HepG2 (cell line): ENCODE data around the gene C1orf21. TPM values are rescaled to one million over a fixed set of nuclear protein-coding genes. Genes with fewer than 3 reads are reported as not detected.

ENCODE experiments used
- ATAC-seq: fragments of 200-7000 bp; cut with Tn5 transposase; 3 replicates; pipeline ENCODE4 v1.9.1; 2020; ENCODE audit warnings: mild to moderate bottlenecking, moderate library complexity
- BruUV-seq: library from RNA; stranded (reverse); fragments of 400-500 nt; replicated peaks from 2 replicates; lab custom pipeline; 2021; lab: Mats Ljungman, UMichigan
- CTCF ChIA-PET: fragments of 300-600 bp; formaldehyde crosslinking; extraction: SDS; loops from one replicate; lab custom pipeline; 2021; ENCODE audit warnings: low total read pairs, inconsistent platforms, low intra/inter-chr PET ratio; lab: Yijun Ruan, JAX
- POLR2A ChIA-PET: fragments of 350-600 bp; sonication (Branson Sonifier 250); formaldehyde crosslinking; loops from one replicate; lab custom pipeline; 2020; ENCODE audit warnings: antibody characterized with exemption, inconsistent platforms; lab: Yijun Ruan, JAX
- DNase-seq: peaks from one replicate; pipeline ENCODE4 v3.0.0-alpha.2; 2015; ENCODE audit warnings: low spot score
- FAIRE-seq: peaks from 3 replicates; lab custom pipeline; 2011; peaks lifted over from hg19 to GRCh38; lab: Jason Lieb, UNC
- H2AFZ ChIP-seq: one replicate; pipeline ENCODE4 v1.6.1; 2011; ENCODE audit warnings: low read length, inconsistent platforms
- H3K27ac ChIP-seq: fragments of 300-600 bp; 3 replicates; pipeline ENCODE4 v1.8.0; 2011; ENCODE audit warnings: mixed run types, mild to moderate bottlenecking, mixed read lengths, low read length, inconsistent platforms; ENCODE audit not compliant: insufficient read depth; ENCODE audit errors: extremely low read length
- H3K27me3 ChIP-seq, 2 experiments: fragments of 200-600 bp in 1 of 2; 2 replicates in 1 of 2; 3 replicates in 1 of 2; pipeline versions ENCODE4 v1.6.0 to v1.8.0; 2011; ENCODE audit warnings: low read length in 2 of 2, mild to moderate bottlenecking in 2 of 2, moderate library complexity in 2 of 2, inconsistent platforms in 1 of 2; ENCODE audit not compliant: insufficient read depth in 2 of 2, control insufficient read depth in 1 of 2
- H3K36me3 ChIP-seq, 2 experiments: fragments of 200-600 bp in 1 of 2; replicated peaks in 1 of 2; 2 replicates in 1 of 2; 3 replicates in 1 of 2; pipeline versions ENCODE4 v1.5.1 to v1.8.0; 2011; ENCODE audit warnings: low read length in 2 of 2, inconsistent platforms in 1 of 2; ENCODE audit not compliant: insufficient read depth in 2 of 2, control insufficient read depth in 1 of 2
- H3K4me1 ChIP-seq: 2 replicates; pipeline ENCODE4 v1.5.1; 2012; ENCODE audit warnings: low read length, inconsistent platforms; ENCODE audit not compliant: insufficient read depth
- H3K4me2 ChIP-seq: 2 replicates; pipeline ENCODE4 v1.6.0; 2011; ENCODE audit warnings: low read depth, low read length, inconsistent platforms
- H3K4me3 ChIP-seq, 3 experiments: fragments of 200-600 bp in 1 of 3; sonication (generic), shearing (Covaris generic) in 1 of 3; replicated peaks in 1 of 3; 2 replicates each; pipeline ENCODE4 v1.5.1; 2011 to 2016; ENCODE audit warnings: low read length in 3 of 3, inconsistent platforms in 2 of 3, low read depth in 2 of 3, mild to moderate bottlenecking in 2 of 3, control low read depth in 1 of 3, mixed read lengths in 1 of 3; ENCODE audit not compliant: insufficient read depth in 1 of 3
- H3K79me2 ChIP-seq: one replicate; pipeline ENCODE4 v1.6.1; 2011; ENCODE audit warnings: low read length, inconsistent platforms; ENCODE audit not compliant: insufficient read depth
- H3K9ac ChIP-seq: 2 replicates; pipeline ENCODE4 v1.6.0; 2011; ENCODE audit warnings: mild to moderate bottlenecking, low read depth, low read length, inconsistent platforms; ENCODE audit not compliant: insufficient read depth
- H3K9me3 ChIP-seq: 2 replicates; pipeline ENCODE4 v1.5.1; 2012; ENCODE audit warnings: mild to moderate bottlenecking, low read length
- H4K20me1 ChIP-seq: 2 replicates; pipeline ENCODE4 v1.6.0; 2011; ENCODE audit warnings: inconsistent platforms, mild to moderate bottlenecking, low read length, moderate library complexity; ENCODE audit not compliant: insufficient read depth
- ATRX ChIP-seq: sonication (generic); formaldehyde crosslinking; IDR thresholded peaks from 2 replicates; pipeline ENCODE4 v1.4.0; 2020; ENCODE audit warnings: missing genetic modification reagents, borderline replicate concordance
- CHD4 ChIP-seq: fragments of 200-600 bp; sonication (generic); IDR thresholded peaks from 2 replicates; pipeline ENCODE4 v1.7.0; 2017; ENCODE audit warnings: mild to moderate bottlenecking, low read length, borderline replicate concordance
- FOXP4 ChIP-seq: sonication (generic); formaldehyde crosslinking; IDR thresholded peaks from 2 replicates; pipeline ENCODE4 v1.4.0; 2020; ENCODE audit warnings: missing genetic modification reagents
- GRHL1 ChIP-seq: sonication (generic); formaldehyde crosslinking; conservative IDR thresholded peaks from 2 replicates; pipeline ENCODE4 v1.8.0; 2022; ENCODE audit warnings: missing genetic modification reagents
- GZF1 ChIP-seq: sonication (generic); formaldehyde crosslinking; IDR thresholded peaks from 2 replicates; pipeline ENCODE4 v1.5.1; 2020; ENCODE audit warnings: mild to moderate bottlenecking, missing genetic modification reagents
- HMG20B ChIP-seq: conservative IDR thresholded peaks from 2 replicates; pipeline ENCODE4 v1.6.1; 2016; ENCODE audit warnings: missing genetic modification reagents, missing compliant biosample characterization
- JARID2 ChIP-seq: sonication (generic); formaldehyde crosslinking; IDR thresholded peaks from 2 replicates; pipeline ENCODE4 v1.8.1; 2023; ENCODE audit warnings: missing genetic modification reagents, inconsistent platforms; ENCODE audit not compliant: insufficient replicate concordance
- KLF12 ChIP-seq: sonication (generic); formaldehyde crosslinking; IDR thresholded peaks from 2 replicates; pipeline ENCODE4 v1.4.0; 2020; ENCODE audit warnings: missing genetic modification reagents, borderline replicate concordance
- KLF6 ChIP-seq: IDR thresholded peaks from 2 replicates; pipeline ENCODE4 v1.8.0; 2016; ENCODE audit warnings: missing biosample characterization, missing genetic modification reagents
- NBN ChIP-seq: fragments of 450-650 bp; conservative IDR thresholded peaks from 2 replicates; pipeline ENCODE4 v1.6.1; 2017
- SALL2 ChIP-seq: sonication (generic); formaldehyde crosslinking; IDR thresholded peaks from 2 replicates; pipeline ENCODE4 v1.8.1; 2023; ENCODE audit warnings: mild to moderate bottlenecking, missing genetic modification reagents, inconsistent platforms
- SP1 ChIP-seq, 2 experiments: fragments of 450-650 bp in 1 of 2; sonication (generic) in 1 of 2; formaldehyde crosslinking in 1 of 2; IDR thresholded peaks; 2 replicates each; pipeline versions ENCODE4 v1.4.0 to v1.6.1; 2016 to 2020; ENCODE audit warnings: missing genetic modification reagents in 1 of 2
- TCF7 ChIP-seq: sonication (generic); IDR thresholded peaks from 2 replicates; pipeline ENCODE4 v1.6.1; 2016; ENCODE audit warnings: antibody characterized with exemption, low read depth
- TSC22D2 ChIP-seq: sonication (generic); formaldehyde crosslinking; IDR thresholded peaks from 2 replicates; pipeline ENCODE4 v1.5.1; 2020; ENCODE audit warnings: missing genetic modification reagents, mild to moderate bottlenecking, borderline replicate concordance
- ZNF800 ChIP-seq: sonication (generic); formaldehyde crosslinking; IDR thresholded peaks from 2 replicates; pipeline ENCODE4 v1.4.0; 2020; ENCODE audit warnings: missing genetic modification reagents
- WGBS: methylation state at CpG from one replicate; pipeline ENCODE4 v1.1.6; 2017; ENCODE audit warnings: low lambda C conversion rate; 5-methylcytosine and 5-hydroxymethylcytosine counted together
- in situ Hi-C: cut with HindIII; loops from 2 replicates; pipeline ENCODE4 v1.10.0; 2017; ENCODE audit warnings: low pct_unique_long_range_greater_than_20kb; ENCODE audit not compliant: extremely low pct_ligation_motif_present
- intact Hi-C: fragments of 100-400 bp; cut with micrococcal nuclease; formaldehyde crosslinking; loops from one replicate; pipeline ENCODE4 v1.10.0; 2022; ENCODE audit not compliant: unreplicated experiment
- polyA plus RNA-seq, 8 experiments: library from polyadenylated mRNA; depleted of rRNA in 3 of 8; stranded (reverse) in 7 of 8; unstranded in 1 of 8; fragments of >200 nt; fragmentation: Illumina TruSeq in 4 of 8; extraction: Trizol in 4 of 8; gene quantifications; 2 replicates each; pipeline versions ENCODE4 v1.2.1 to v1.2.3, GENCODE V29; 2011 to 2016; ENCODE audit warnings: low read depth in 4 of 8, missing spikeins in 1 of 8, mixed read lengths in 1 of 8; ENCODE audit not compliant: insufficient read depth in 1 of 8
- total RNA-seq, 5 experiments: library from RNA; depleted of rRNA; stranded (reverse); fragments of >200 nt; fragmentation: Illumina TruSeq; extraction: Trizol; gene quantifications; 2 replicates each; pipeline ENCODE4 v1.2.3, GENCODE V29; 2016; ENCODE audit warnings: low read depth in 1 of 5
- TF ChIP-seq, protein P1 (sequence below): sonication (generic); formaldehyde crosslinking; IDR thresholded peaks from 2 replicates; pipeline ENCODE4 v1.4.0; 2020; ENCODE audit warnings: mild to moderate bottlenecking, low read depth, missing genetic modification reagents

Gene C1orf21
- total and polyA plus RNA-seq, 2 of the 13 experiments (the other 11 are each of a cell fraction or from before 2014, with no cell fraction given): not detected

DNA sequence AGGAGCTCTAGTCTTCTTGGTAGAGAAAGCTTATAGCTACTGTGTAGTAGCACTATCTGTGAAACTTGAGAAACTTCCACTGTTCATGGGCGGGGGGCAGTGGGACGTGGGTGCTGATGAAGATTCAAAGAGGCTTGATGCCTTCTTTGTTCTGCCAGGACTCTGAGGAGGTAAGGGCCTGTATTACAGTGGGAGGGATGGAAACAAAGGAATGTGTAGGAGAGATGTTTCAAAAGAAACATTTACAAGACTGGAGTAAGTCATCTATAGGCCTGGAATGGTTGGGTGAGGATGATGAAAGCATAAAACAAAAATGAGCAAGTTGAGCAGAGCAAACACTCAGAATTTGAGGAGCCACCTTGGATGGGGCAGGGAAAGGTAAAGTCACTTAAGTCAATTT, 89.4 kb downstream of the C1orf21 start:
- ATAC-seq (no peak), DNase-seq (no peak), FAIRE-seq (no peak)
- Histone ChIP-seq H3K27ac (no peak overlapping the region), H3K4me1 (0 out of 2 replicates have a peak, but pooled peaks cover 8% of the 10 kb centered on the region), H3K36me3 (no peaks in the 10 kb centered on the region), H3K9me3 (no peaks in the 10 kb centered on the region), H2AFZ (no peak overlapping the region), H3K4me3 (no peak overlapping the region), H3K9ac (no peak overlapping the region), H4K20me1 (no peaks in the 10 kb centered on the region), H3K27me3 (no peaks in the 10 kb centered on the region), H3K79me2 (no peaks in the 10 kb centered on the region), H3K4me2 (no peak overlapping the region)
- no TSS peak for BruUV-seq
- intact Hi-C loops: no loop called here
- CTCF ChIA-PET: no interaction called here
- in situ Hi-C loops: no loop called here
- POLR2A ChIA-PET: no interaction called here
- WGBS: 6% methylated on average over 2 of the region's 2 CpGs
- no peak for TF ChIP-seq HMG20B
- no peak for TF ChIP-seq ZNF800
- TF ChIP-seq TCF7: no peak
- no peak for TF ChIP-seq KLF12 (CRISPR knock-in tag)
- no peak for TF ChIP-seq GZF1 (CRISPR knock-in tag)
- TF ChIP-seq TSC22D2 (CRISPR knock-in tag): no peak
- no peak for TF ChIP-seq KLF6 (CRISPR knock-in tag)
- TF ChIP-seq SALL2 (CRISPR knock-in tag): no peak
- no peak for TF ChIP-seq CHD4
- no peak for TF ChIP-seq GRHL1 (CRISPR knock-in tag)
- no peak for TF ChIP-seq JARID2 (CRISPR knock-in tag)
- TF ChIP-seq NBN: no peak
- TF ChIP-seq, protein P1, sequence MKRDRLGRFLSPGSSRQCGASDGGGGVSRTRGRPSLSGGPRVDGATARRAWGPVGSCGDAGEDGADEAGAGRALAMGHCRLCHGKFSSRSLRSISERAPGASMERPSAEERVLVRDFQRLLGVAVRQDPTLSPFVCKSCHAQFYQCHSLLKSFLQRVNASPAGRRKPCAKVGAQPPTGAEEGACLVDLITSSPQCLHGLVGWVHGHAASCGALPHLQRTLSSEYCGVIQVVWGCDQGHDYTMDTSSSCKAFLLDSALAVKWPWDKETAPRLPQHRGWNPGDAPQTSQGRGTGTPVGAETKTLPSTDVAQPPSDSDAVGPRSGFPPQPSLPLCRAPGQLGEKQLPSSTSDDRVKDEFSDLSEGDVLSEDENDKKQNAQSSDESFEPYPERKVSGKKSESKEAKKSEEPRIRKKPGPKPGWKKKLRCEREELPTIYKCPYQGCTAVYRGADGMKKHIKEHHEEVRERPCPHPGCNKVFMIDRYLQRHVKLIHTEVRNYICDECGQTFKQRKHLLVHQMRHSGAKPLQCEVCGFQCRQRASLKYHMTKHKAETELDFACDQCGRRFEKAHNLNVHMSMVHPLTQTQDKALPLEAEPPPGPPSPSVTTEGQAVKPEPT: no peak
- no peak for TF ChIP-seq ATRX (CRISPR knock-in tag)
- no peak for TF ChIP-seq SP1 (IDR thresholded peaks at IDR 0.05)
- TF ChIP-seq SP1 (CRISPR knock-in tag; IDR thresholded peaks at IDR 0.05): no peak
- TF ChIP-seq FOXP4: no peak
